ENCODE measurements around the gene SKAP2.

Gene SKAP2

GRCh38 chr7:26652401-26653100 is 211.8 kb downstream of the SKAP2 start:
- Mint-ChIP-seq H3K4me1 (no peaks in the 10 kb centered on the region), H3K27ac (no peak overlapping the region), H3K9me3 (no peaks in the 10 kb centered on the region), H3K27me3 (no peaks in the 10 kb centered on the region), H3K4me3 (no peak overlapping the region), H3K36me3 (peaks cover 4 to 7% of the 10 kb centered on the region in 2 donors)
- no peak for DNase-seq
- no peak for ATAC-seq (replicated peaks)

DNA sequence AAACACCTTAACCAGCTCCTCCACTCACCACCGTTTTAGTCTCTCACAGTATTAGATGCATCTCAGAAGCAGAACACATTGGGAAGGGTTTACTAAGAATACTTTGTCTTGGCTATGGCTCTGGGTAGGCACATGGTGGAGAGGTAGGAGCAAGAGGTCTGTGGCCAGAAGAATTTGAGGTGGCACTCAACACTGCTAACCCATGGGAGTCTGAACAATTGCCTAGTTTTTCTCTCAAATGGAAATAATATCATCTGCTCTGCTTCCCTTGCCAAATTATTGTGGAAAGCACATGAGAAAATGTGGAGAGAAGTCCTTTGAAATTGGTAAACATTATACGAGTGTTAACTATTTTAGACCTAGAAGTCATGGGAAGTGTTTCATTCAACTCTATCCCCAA is 214.3 kb downstream of the SKAP2 start:
- Mint-ChIP-seq H3K4me1 (peaks cover 0 to 2% of the 10 kb centered on the region in 2 donors), H3K27ac (no peak overlapping the region), H3K9me3 (no peaks in the 10 kb centered on the region), H3K4me3 (no peak overlapping the region), H3K27me3 (no peaks in the 10 kb centered on the region), H3K36me3 (peaks cover 4 to 7% of the 10 kb centered on the region in 2 donors)
- DNase-seq, result no peak
- no peak for ATAC-seq (replicated peaks)

- peaks cover 4 to 7% of the 10 kb centered on the region in 2 donors for H3K36me3 Mint-ChIP-seq
These were observed 215.0 kb downstream of the SKAP2 start for GRCh38 chr7:26649388-26649787.

GRCh38 chr7:26648554-26648953 is 215.8 kb downstream of the SKAP2 start:
- no peaks in the 10 kb centered on the region for H3K9me3 Mint-ChIP-seq
- H3K27ac Mint-ChIP-seq, result no peak overlapping the region
- no peak for ATAC-seq (replicated peaks)
- peaks cover 4 to 7% of the 10 kb centered on the region in 2 donors for H3K36me3 Mint-ChIP-seq
- H3K27me3 Mint-ChIP-seq, result no peaks in the 10 kb centered on the region
- H3K4me3 Mint-ChIP-seq, result no peak overlapping the region
- H3K4me1 Mint-ChIP-seq, result peaks cover 0 to 2% of the 10 kb centered on the region in 2 donors
- no peak for DNase-seq

More at GRCh38 chr7:26649388-26649787, 215.0 kb downstream of the SKAP2 start:
- no peaks in the 10 kb centered on the region for H3K27me3 Mint-ChIP-seq
- peaks cover 0 to 2% of the 10 kb centered on the region in 2 donors for H3K4me1 Mint-ChIP-seq
- H3K27ac Mint-ChIP-seq, result no peak overlapping the region
- ATAC-seq (replicated peaks), result no peak
- H3K4me3 Mint-ChIP-seq, result no peak overlapping the region
- H3K9me3 Mint-ChIP-seq, result no peaks in the 10 kb centered on the region
- DNase-seq, result no peak

- Mint-ChIP-seq H3K27ac (no peak overlapping the region), H3K4me3 (no peak overlapping the region), H3K27me3 (no peaks in the 10 kb centered on the region), H3K36me3 (peaks cover 2 to 12% of the 10 kb centered on the region in 2 donors), H3K4me1 (peaks cover 0 to 2% of the 10 kb centered on the region in 2 donors), H3K9me3 (no peaks in the 10 kb centered on the region)
- no peak for DNase-seq
- no peak for ATAC-seq (replicated peaks)
These were observed 217.9 kb downstream of the SKAP2 start for GRCh38 chr7:26646336-26647048.

- H3K9me3 Mint-ChIP-seq, result no peaks in the 10 kb centered on the region
- no peak for ATAC-seq (replicated peaks)
- no peak overlapping the region for H3K27ac Mint-ChIP-seq
- peaks cover 2 to 9% of the 10 kb centered on the region in 2 donors for H3K36me3 Mint-ChIP-seq
- DNase-seq, result no peak
- no peaks in the 10 kb centered on the region for H3K27me3 Mint-ChIP-seq
- H3K4me1 Mint-ChIP-seq, result peaks cover 0 to 2% of the 10 kb centered on the region in 2 donors
- no peak overlapping the region for H3K4me3 Mint-ChIP-seq
These were observed 219.3 kb downstream of the SKAP2 start for GRCh38 chr7:26645121-26645520.

DNA sequence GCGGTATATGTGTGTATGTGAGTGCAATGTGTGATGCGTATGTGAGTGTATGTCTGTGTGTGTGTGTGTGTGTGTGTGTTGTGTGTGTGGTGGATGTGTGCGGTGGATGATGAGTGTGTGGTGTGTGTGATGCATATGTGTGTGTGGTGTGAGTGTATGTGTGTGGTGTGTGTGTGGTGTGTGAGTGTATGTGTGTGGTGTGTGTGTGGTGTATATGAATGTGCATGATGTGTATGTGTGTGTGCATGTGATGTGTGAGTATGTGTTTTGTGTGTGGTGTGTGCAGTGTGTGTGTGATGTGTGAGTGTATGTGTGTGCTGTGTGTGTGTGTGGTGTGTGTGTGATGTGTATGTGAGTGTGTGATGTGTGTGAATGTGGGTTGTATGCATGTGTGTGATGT is 222.0 kb downstream of the SKAP2 start:
- peaks cover 0 to 2% of the 10 kb centered on the region in 2 donors for H3K4me1 Mint-ChIP-seq
- H3K9me3 Mint-ChIP-seq, result no peaks in the 10 kb centered on the region
- DNase-seq (no peak), ATAC-seq (replicated peaks) (no peak)
- H3K27ac Mint-ChIP-seq, result no peak overlapping the region
- no peaks in the 10 kb centered on the region for H3K27me3 Mint-ChIP-seq
- H3K4me3 Mint-ChIP-seq, result no peak overlapping the region
- peaks cover 2 to 5% of the 10 kb centered on the region in 2 donors for H3K36me3 Mint-ChIP-seq

GRCh38 chr7:26639695-26640094 is 224.7 kb downstream of the SKAP2 start:
- no peaks in the 10 kb centered on the region for H3K4me1 Mint-ChIP-seq
- no peaks in the 10 kb centered on the region for H3K9me3 Mint-ChIP-seq
- H3K27me3 Mint-ChIP-seq, result no peaks in the 10 kb centered on the region
- no peak for DNase-seq
- no peak overlapping the region for H3K27ac Mint-ChIP-seq
- no peak overlapping the region for H3K4me3 Mint-ChIP-seq
- ATAC-seq (replicated peaks), result no peak
- H3K36me3 Mint-ChIP-seq, result peaks cover 5 to 11% of the 10 kb centered on the region in 2 donors

GRCh38 chr7:26639111-26639510 is 225.3 kb downstream of the SKAP2 start:
- Mint-ChIP-seq H3K27ac (no peak overlapping the region), H3K36me3 (peaks cover 5 to 13% of the 10 kb centered on the region in 2 donors), H3K4me3 (no peak overlapping the region), H3K9me3 (no peaks in the 10 kb centered on the region), H3K27me3 (no peaks in the 10 kb centered on the region), H3K4me1 (no peaks in the 10 kb centered on the region)
- ATAC-seq (replicated peaks) (no peak), DNase-seq (no peak)

DNA sequence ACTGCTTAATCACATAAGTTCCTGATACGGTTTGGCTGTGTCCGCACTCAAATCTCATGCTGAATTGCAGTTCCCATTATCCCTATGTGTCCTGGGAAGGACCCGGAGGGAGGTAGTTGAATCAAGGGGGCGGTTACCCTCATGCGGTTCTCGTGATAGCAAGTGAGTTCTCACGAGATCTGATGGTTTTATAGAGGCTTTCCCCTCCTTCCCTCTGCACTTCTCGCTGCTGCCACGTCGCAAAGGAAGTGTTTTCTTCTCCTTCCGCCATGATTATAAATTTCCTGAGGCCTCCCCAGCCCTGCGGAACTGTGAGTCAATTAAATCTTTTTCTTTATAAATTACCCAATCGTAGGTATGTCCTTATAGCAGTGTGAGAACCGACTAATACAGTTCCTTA is 226.2 kb downstream of the SKAP2 start:
- H3K4me3 Mint-ChIP-seq, result no peak overlapping the region
- DNase-seq (no peak), ATAC-seq (replicated peaks) (no peak)
- no peak overlapping the region for H3K27ac Mint-ChIP-seq
- no peaks in the 10 kb centered on the region for H3K4me1 Mint-ChIP-seq
- peaks cover 9 to 15% of the 10 kb centered on the region in 2 donors for H3K36me3 Mint-ChIP-seq
- no peaks in the 10 kb centered on the region for H3K9me3 Mint-ChIP-seq
- no peaks in the 10 kb centered on the region for H3K27me3 Mint-ChIP-seq

DNA sequence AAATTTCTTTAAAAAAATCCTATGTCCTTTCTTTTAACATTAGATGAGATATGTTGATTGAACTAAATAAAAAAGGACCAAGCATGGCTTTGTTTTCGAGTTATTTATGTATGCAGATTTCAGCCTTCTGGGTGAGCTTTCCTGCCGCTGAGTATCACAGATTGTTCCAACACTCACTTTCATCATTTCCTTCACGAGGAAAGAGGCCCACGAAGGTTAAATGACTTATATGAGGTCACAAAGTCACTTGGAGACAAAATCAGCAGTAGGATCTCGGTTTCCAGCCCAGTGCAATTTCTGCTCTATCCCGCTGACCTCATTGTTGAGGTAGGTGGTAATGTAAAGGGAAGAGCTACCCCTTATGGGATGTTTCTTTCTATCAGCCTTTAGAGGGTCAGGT is 226.8 kb downstream of the SKAP2 start:
- DNase-seq (no peak), ATAC-seq (replicated peaks) (no peak)
- H3K4me3 Mint-ChIP-seq, result no peak overlapping the region
- H3K27me3 Mint-ChIP-seq, result no peaks in the 10 kb centered on the region
- no peaks in the 10 kb centered on the region for H3K4me1 Mint-ChIP-seq
- no peak overlapping the region for H3K27ac Mint-ChIP-seq
- H3K9me3 Mint-ChIP-seq, result no peaks in the 10 kb centered on the region
- peaks cover 7 to 14% of the 10 kb centered on the region in 2 donors for H3K36me3 Mint-ChIP-seq

DNA sequence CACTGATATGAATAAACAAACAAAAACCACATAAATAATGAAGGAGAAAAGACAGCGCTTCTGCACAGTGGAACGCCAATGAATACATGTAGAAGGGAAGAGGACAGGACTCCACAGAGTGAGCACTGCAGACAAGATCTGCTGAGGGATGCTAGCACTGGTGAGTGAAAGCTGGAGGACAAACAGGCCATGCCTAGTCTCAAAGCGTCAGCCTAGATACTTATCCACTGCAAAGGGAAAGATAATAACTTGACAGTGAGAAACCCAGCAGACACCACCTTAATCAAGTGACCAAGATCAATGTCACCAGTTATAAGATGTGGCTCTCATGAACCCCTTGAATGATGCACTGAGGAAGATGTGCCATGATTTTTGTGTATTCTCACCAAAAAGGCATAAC is 227.6 kb downstream of the SKAP2 start:
- H3K9me3 Mint-ChIP-seq, result no peaks in the 10 kb centered on the region
- no peak overlapping the region for H3K4me3 Mint-ChIP-seq
- no peaks in the 10 kb centered on the region for H3K27me3 Mint-ChIP-seq
- no peak for DNase-seq
- peaks cover 7 to 14% of the 10 kb centered on the region in 2 donors for H3K36me3 Mint-ChIP-seq
- no peak for ATAC-seq (replicated peaks)
- no peak overlapping the region for H3K27ac Mint-ChIP-seq
- no peaks in the 10 kb centered on the region for H3K4me1 Mint-ChIP-seq

DNA sequence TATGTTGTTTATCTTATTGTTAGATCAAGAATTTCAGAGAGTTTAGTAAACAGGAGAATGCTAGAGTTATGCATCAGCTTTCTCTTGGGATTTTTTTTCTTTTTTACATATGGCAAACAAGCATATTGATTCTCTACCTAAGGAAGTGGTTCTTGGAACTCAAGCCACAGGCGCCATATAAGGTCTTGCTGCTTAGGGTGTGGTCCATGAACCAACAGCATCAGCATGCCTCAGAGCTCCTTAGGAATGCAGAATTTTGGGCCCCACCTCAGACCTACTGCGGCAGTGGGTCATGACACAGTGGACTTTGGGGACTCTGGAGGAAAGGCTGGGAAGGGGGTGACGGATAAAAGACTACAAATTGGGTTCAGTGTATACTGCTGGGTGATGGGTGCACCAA is 230.8 kb downstream of the SKAP2 start:
- no peak for ATAC-seq (replicated peaks)
- peaks cover 9 to 22% of the 10 kb centered on the region in 2 donors for H3K36me3 Mint-ChIP-seq
- no peak overlapping the region for H3K4me3 Mint-ChIP-seq
- DNase-seq, result no peak
- no peak overlapping the region for H3K27ac Mint-ChIP-seq
- H3K27me3 Mint-ChIP-seq, result no peaks in the 10 kb centered on the region
- H3K9me3 Mint-ChIP-seq, result no peaks in the 10 kb centered on the region
- H3K4me1 Mint-ChIP-seq, result no peaks in the 10 kb centered on the region

- Mint-ChIP-seq H3K27me3 (no peaks in the 10 kb centered on the region), H3K4me1 (no peaks in the 10 kb centered on the region), H3K36me3 (peaks cover 12 to 22% of the 10 kb centered on the region in 2 donors), H3K4me3 (no peak overlapping the region), H3K9me3 (no peaks in the 10 kb centered on the region), H3K27ac (no peak overlapping the region)
- no peak for DNase-seq
- ATAC-seq (replicated peaks), result no peak
These were observed 232.8 kb downstream of the SKAP2 start for GRCh38 chr7:26631601-26632000.

GRCh38 chr7:26630941-26631580 is 233.3 kb downstream of the SKAP2 start:
- no peak for ATAC-seq (replicated peaks)
- no peak overlapping the region for H3K27ac Mint-ChIP-seq
- no peaks in the 10 kb centered on the region for H3K4me1 Mint-ChIP-seq
- no peak for DNase-seq
- H3K4me3 Mint-ChIP-seq, result no peak overlapping the region
- no peaks in the 10 kb centered on the region for H3K27me3 Mint-ChIP-seq
- no peaks in the 10 kb centered on the region for H3K9me3 Mint-ChIP-seq
- peaks cover 11 to 22% of the 10 kb centered on the region in 2 donors for H3K36me3 Mint-ChIP-seq

All from stimulated activated naive B cell treated with anti-CD40 and anti-IgM and Interleukin-4, amounts not matched to agents 10 μg/mL and 1 μg/mL and 100 μg/mL, for 72 hours (primary cell).